Thoracic aorta (tissue), 2 donors: Measurements from ENCODE around the gene UBAC2. TPM values are rescaled to one million over a fixed set of nuclear protein-coding genes. Genes with fewer than 3 reads are reported as not detected.

Experiments
- ATAC-seq: fragments of 150-250 bp; one replicate; pipeline ENCODE4 v1.8.0; 2017; ENCODE audit warnings: low read depth; ENCODE audit not compliant: insufficient number of reproducible peaks, low FRiP score
- DNase-seq: peaks from one replicate; pipeline ENCODE4 v3.0.0-alpha.2; 2020; ENCODE audit warnings: low spot score
- H3K27ac ChIP-seq, 2 donors: fragments of 200-600 bp; sonication (generic); 1 replicate in 1 of 2; 2 replicates in 1 of 2; pipeline ENCODE4 v1.5.1; 2016; ENCODE audit warnings: mild to moderate bottlenecking in 2 of 2, moderate library complexity in 2 of 2
- H3K27me3 ChIP-seq: fragments of 200-600 bp; sonication (generic); replicated peaks from 2 replicates; pipeline ENCODE4 v1.6.0; 2016; ENCODE audit warnings: mild to moderate bottlenecking; ENCODE audit not compliant: insufficient read depth
- H3K36me3 ChIP-seq: fragments of 200-600 bp; sonication (generic); one replicate; pipeline ENCODE4 v1.5.1; 2016
- H3K4me1 ChIP-seq, 2 donors: fragments of 200-600 bp; sonication (generic); 1 replicate in 1 of 2; 2 replicates in 1 of 2; pipeline versions ENCODE4 v1.5.1 to v1.6.0; 2016; ENCODE audit warnings: low read depth in 2 of 2, mild to moderate bottlenecking in 1 of 2; ENCODE audit not compliant: control insufficient read depth in 1 of 2
- H3K4me3 ChIP-seq: fragments of 200-600 bp; sonication (generic); 2 replicates; pipeline ENCODE4 v1.5.1; 2016; ENCODE audit warnings: mild to moderate bottlenecking
- H3K9me3 ChIP-seq: fragments of 200-600 bp; sonication (generic); 2 replicates; pipeline ENCODE4 v1.5.1; 2016
- total RNA-seq, 2 donors: library from RNA; depleted of rRNA; stranded (reverse); fragments of >200 nt; gene quantifications; one replicate each; pipeline versions ENCODE4 v1.1.0 to v1.2.3, GENCODE V29; 2016
- TF ChIP-seq, protein P1 (sequence below): fragments of 200-600 bp; sonication (generic); IDR thresholded peaks from one replicate; pipeline ENCODE4 v1.5.1; 2019; ENCODE audit warnings: antibody characterized with exemption

UBAC2 gene
- total RNA-seq, 2 donors from 2014 or later = 41.3 to 49.7 TPM

DNA sequence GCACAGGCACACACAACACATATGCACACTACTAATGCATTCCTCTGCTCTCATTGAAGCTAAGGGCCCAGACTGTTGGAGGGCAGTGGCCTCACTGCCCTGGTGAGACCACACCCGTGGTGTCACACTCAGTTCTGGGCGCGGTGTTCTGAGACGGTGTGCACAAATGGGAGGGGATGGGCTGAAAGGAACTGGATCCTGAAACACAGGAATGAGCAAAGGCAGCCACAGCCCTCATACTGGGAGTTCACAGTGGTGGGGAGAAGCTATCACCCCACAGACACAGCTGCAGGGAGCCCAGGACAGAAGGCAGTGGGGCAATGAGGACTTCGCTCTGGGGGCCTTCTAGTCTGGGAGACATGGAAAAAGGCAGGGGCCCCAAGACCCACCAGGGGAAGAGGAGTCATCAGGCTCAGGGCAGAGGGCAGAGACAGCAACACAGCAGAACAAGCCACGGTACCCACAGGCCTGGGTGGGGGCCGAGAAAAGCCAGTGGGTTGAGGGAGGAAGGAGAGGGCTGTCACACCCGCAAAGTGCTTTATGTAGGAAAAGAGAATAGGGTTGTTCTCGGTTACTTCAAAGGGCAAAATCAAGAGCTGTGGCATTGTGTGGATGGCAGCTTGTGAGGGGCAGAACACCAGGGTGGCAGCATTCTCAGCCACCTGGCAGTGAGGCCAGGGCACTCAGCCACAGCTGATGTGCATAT lies 181.9 kb downstream of the UBAC2 start:
- Histone ChIP-seq H3K4me3 (no peak overlapping the region), H3K4me1 (no peaks in the 10 kb centered on the region), H3K36me3 (peaks cover 3% of the 10 kb centered on the region), H3K27me3 (no peaks in the 10 kb centered on the region), H3K9me3 (no peaks in the 10 kb centered on the region), H3K27ac (no peak overlapping the region)
- ATAC-seq (no peak), DNase-seq (no peak)
- TF ChIP-seq, protein P1, sequence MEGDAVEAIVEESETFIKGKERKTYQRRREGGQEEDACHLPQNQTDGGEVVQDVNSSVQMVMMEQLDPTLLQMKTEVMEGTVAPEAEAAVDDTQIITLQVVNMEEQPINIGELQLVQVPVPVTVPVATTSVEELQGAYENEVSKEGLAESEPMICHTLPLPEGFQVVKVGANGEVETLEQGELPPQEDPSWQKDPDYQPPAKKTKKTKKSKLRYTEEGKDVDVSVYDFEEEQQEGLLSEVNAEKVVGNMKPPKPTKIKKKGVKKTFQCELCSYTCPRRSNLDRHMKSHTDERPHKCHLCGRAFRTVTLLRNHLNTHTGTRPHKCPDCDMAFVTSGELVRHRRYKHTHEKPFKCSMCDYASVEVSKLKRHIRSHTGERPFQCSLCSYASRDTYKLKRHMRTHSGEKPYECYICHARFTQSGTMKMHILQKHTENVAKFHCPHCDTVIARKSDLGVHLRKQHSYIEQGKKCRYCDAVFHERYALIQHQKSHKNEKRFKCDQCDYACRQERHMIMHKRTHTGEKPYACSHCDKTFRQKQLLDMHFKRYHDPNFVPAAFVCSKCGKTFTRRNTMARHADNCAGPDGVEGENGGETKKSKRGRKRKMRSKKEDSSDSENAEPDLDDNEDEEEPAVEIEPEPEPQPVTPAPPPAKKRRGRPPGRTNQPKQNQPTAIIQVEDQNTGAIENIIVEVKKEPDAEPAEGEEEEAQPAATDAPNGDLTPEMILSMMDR = no peak

GRCh38 chr13:99383511-99383921 lies 182.9 kb downstream of the UBAC2 start:
- DNase-seq (no peak), ATAC-seq (no peak)
- no peaks in the 10 kb centered on the region for H3K27me3 ChIP-seq
- TF ChIP-seq, protein P1 = no peak
- H3K9me3 ChIP-seq = no peaks in the 10 kb centered on the region
- peaks cover 3% of the 10 kb centered on the region for H3K36me3 ChIP-seq
- no peak overlapping the region for H3K27ac ChIP-seq
- H3K4me1 ChIP-seq = no peaks in the 10 kb centered on the region
- H3K4me3 ChIP-seq = no peak overlapping the region

DNA sequence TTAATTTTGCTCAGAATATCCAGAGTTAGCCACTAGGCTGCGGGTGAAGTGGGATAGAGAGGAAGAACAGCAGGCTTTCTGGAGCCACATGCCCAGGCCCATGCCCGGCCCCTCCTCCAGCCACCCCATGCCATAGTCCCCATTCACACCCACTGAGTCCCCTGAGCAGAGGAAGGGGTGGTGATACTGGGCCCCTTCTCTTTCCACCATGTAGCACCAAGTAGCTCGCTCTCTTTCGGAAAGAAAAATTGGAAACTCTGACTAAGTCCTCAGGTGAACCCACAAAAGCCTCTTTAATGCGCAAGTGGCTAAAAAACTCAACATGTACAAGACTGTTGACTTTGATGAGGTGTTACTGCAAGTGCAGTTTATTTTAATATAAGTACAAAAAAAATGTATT lies 183.3 kb downstream of the UBAC2 start:
- no peaks in the 10 kb centered on the region for H3K27me3 ChIP-seq
- no peak for DNase-seq
- peaks cover 3% of the 10 kb centered on the region for H3K36me3 ChIP-seq
- no peak overlapping the region for H3K27ac ChIP-seq
- no peak overlapping the region for H3K4me3 ChIP-seq
- TF ChIP-seq, protein P1 = no peak
- no peaks in the 10 kb centered on the region for H3K4me1 ChIP-seq
- no peak for ATAC-seq
- H3K9me3 ChIP-seq = no peaks in the 10 kb centered on the region

- ATAC-seq = no peak
These were observed 183.8 kb downstream of the UBAC2 start for GRCh38 chr13:99384468-99384867.

GRCh38 chr13:99385161-99385560 lies 184.5 kb downstream of the UBAC2 start:
- no peak overlapping the region for H3K4me3 ChIP-seq
- no peaks in the 10 kb centered on the region for H3K27me3 ChIP-seq
- TF ChIP-seq, protein P1 = no peak
- ATAC-seq = no peak
- H3K36me3 ChIP-seq = peaks cover 3% of the 10 kb centered on the region
- H3K27ac ChIP-seq = no peak overlapping the region
- no peak for DNase-seq
- H3K4me1 ChIP-seq = no peaks in the 10 kb centered on the region
- H3K9me3 ChIP-seq = no peaks in the 10 kb centered on the region

More at GRCh38 chr13:99384468-99384867, 183.8 kb downstream of the UBAC2 start:
- no peaks in the 10 kb centered on the region for H3K27me3 ChIP-seq
- H3K4me1 ChIP-seq = no peaks in the 10 kb centered on the region
- peaks cover 3% of the 10 kb centered on the region for H3K36me3 ChIP-seq
- no peaks in the 10 kb centered on the region for H3K9me3 ChIP-seq
- no peak overlapping the region for H3K27ac ChIP-seq
- H3K4me3 ChIP-seq = no peak overlapping the region
- DNase-seq = no peak
- TF ChIP-seq, protein P1 = no peak
